ENCODE results near the gene RIMS4. TPM values are rescaled to one million over a fixed set of nuclear protein-coding genes. Genes with fewer than 3 reads are reported as not detected.

The RIMS4 gene
- total RNA-seq, 2 experiments from 2014 or later, result not detected

DNA sequence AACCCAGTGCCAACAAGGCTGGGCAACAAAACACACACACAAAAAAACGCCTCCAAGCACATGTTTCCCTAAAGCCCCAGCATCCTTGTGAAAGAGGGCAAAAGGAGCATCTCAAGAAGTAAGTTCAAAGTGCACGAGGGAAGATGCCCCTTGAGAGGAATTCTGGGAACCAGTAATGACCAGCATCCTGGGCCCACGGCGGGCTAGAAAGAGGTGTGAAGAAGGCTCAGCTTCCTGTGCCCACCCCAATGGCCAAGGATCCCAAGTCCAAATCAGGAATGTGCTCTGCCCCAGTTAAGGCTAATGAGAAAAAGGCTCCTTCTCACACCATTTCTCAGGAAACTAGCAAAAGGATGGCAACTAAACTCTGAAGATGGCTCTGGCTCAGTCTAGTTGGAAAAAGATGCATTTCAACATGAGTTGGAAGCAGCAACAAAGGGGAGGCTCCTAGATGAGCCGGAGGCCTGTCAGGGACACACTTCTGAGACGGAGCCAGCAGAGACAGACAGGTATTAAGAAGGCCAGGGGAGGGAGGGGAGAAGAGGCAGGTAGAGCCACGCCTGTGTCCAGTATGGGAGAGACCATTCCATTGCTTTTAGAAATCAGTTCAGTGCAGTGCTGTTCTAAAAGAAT is 3.2 kb downstream of the RIMS4 start:
- DNase-seq (no peak), ATAC-seq (ENCODE audit: poor library complexity) (no peak)
- H3K4me1 Mint-ChIP-seq (ENCODE audit: low read depth), result peaks cover 7% of the 10 kb centered on the region
- no peak overlapping the region for H3K4me3 Mint-ChIP-seq
- H3K9me3 Mint-ChIP-seq, result no peaks in the 10 kb centered on the region
- peaks cover 5% of the 10 kb centered on the region for H3K4me1 ChIP-seq (ENCODE audit: insufficient read depth, low read length)
- peaks cover 78% of the 10 kb centered on the region for H3K27me3 Mint-ChIP-seq
- peaks cover 58 to 65% of the 10 kb centered on the region in 2 experiments for H3K27me3 ChIP-seq (ENCODE audit: control insufficient read depth in 1 of 2, insufficient read depth in 2 of 2, low read length in 2 of 2)
- H3K9me3 ChIP-seq (ENCODE audit: control insufficient read depth in 1 of 2, insufficient read depth in 1 of 2, low read length in 2 of 2), result peaks cover 6 to 15% of the 10 kb centered on the region in 2 experiments
- no peak overlapping the region for H3K27ac ChIP-seq (ENCODE audit: low read depth in 1 of 2, low read length in 2 of 2)
- H3K4me3 ChIP-seq (ENCODE audit: low read length), result no peak overlapping the region
- intact Hi-C loops (cut with DNase I, micrococcal nuclease), result no loop called here
- POLR2A ChIA-PET, result no interaction called here
- CTCF ChIA-PET, result no interaction called here
- TF ChIP-seq CTCF (IDR thresholded peaks at IDR 0.05), result no peak
- H3K27ac Mint-ChIP-seq, result no peak overlapping the region
- H3K36me3 ChIP-seq (ENCODE audit: insufficient read depth, low read length), result no peaks in the 10 kb centered on the region
- no peaks in the 10 kb centered on the region for H3K36me3 Mint-ChIP-seq (ENCODE audit: low read depth)

DNA sequence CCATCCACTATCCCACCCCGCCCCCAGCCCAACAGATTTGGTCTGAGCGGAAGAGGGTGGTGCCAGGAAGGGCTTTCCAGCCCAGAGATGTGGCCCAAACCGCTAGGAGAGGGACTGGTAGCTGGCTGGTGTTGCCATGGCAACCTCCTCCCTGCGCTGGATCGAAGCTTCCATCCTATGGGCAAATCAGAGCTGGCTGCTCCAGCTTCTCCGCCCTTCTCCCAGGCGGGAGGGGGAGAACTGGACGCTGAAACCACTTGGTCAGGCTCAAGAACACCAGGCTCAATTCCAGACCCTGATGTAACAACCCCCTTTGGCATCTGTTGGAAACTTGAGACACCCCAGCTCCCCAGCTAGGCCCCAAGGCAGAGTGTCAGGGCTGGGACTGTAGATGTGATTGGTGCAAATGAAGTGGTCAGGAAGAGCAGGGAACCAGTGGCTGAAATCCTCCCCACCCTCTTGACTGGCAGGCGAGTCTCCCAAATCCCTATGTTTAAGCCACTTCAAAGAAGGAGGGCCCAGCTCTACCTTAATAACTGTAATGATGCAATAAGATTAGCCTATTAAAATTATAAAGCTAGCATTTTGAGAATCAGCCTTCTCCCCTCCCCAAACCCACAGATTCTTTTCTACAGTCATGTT is 4.2 kb downstream of the RIMS4 start:
- no peak for DNase-seq
- peaks cover 71% of the 10 kb centered on the region for H3K27me3 Mint-ChIP-seq
- H3K9me3 Mint-ChIP-seq, result no peaks in the 10 kb centered on the region
- H3K9me3 ChIP-seq (ENCODE audit: control insufficient read depth in 1 of 2, insufficient read depth in 1 of 2, low read length in 2 of 2), result peaks cover 0 to 11% of the 10 kb centered on the region in 2 experiments
- H3K27me3 ChIP-seq (ENCODE audit: control insufficient read depth in 1 of 2, insufficient read depth in 2 of 2, low read length in 2 of 2), result peaks cover 48 to 56% of the 10 kb centered on the region in 2 experiments
- H3K4me1 ChIP-seq (ENCODE audit: insufficient read depth, low read length), result peaks cover 5% of the 10 kb centered on the region
- TF ChIP-seq CTCF (IDR thresholded peaks at IDR 0.05), result no peak
- POLR2A ChIA-PET, result no interaction called here
- no peak overlapping the region for H3K27ac ChIP-seq (ENCODE audit: low read depth in 1 of 2, low read length in 2 of 2)
- no peaks in the 10 kb centered on the region for H3K36me3 ChIP-seq (ENCODE audit: insufficient read depth, low read length)
- CTCF ChIA-PET, result no interaction called here
- intact Hi-C loops (cut with DNase I, micrococcal nuclease), result no loop called here
- H3K4me3 ChIP-seq (ENCODE audit: low read length), result no peak overlapping the region
- H3K27ac Mint-ChIP-seq, result no peak overlapping the region
- no peak for ATAC-seq (ENCODE audit: poor library complexity)
- no peak overlapping the region for H3K4me3 Mint-ChIP-seq
- no peaks in the 10 kb centered on the region for H3K36me3 Mint-ChIP-seq (ENCODE audit: low read depth)
- peaks cover 2% of the 10 kb centered on the region for H3K4me1 Mint-ChIP-seq (ENCODE audit: low read depth)

DNA sequence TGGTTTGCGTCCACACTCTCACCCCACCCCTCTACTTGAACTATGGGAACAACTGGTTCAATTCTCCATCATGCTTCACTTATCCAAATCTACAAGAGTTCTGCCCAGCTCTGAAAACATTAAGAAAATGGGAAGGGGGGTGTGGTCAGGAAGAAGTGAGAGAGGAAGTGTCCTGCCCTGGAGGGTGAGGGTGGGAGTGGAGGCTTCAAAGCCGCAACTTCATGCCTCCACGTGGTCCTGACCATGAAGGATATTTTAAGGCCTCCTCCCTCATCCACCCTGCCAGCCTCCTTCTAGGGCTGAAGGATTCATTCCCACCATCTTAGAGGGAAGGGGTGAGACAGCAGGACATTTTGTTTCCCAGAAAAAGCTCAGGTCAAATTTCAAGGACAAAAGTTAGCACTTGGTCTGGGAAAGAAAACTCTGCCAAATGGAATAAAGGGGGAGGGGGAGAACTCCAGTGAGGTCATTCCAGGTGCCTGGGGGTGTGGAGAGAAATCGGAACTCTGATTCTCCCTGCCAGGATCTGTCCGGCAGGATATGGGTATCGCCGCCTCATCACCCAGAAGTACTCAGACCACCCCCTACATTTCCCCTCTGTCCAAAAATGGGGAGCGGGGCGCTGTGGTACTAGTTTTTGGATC is 4.9 kb downstream of the RIMS4 start:
- intact Hi-C loops (cut with DNase I, micrococcal nuclease), result no loop called here
- ATAC-seq (ENCODE audit: poor library complexity), result no peak

More for the DNA sequence above, 4.9 kb downstream of the RIMS4 start:
- Mint-ChIP-seq H3K27me3 (peaks cover 67% of the 10 kb centered on the region), H3K4me3 (no peak overlapping the region), H3K4me1 (ENCODE audit: low read depth) (no peaks in the 10 kb centered on the region), H3K36me3 (ENCODE audit: low read depth) (no peaks in the 10 kb centered on the region), H3K9me3 (no peaks in the 10 kb centered on the region), H3K27ac (no peak overlapping the region)
- DNase-seq, result no peak
- H3K9me3 ChIP-seq (ENCODE audit: control insufficient read depth in 1 of 2, insufficient read depth in 1 of 2, low read length in 2 of 2), result peaks cover 0 to 11% of the 10 kb centered on the region in 2 experiments
- no peaks in the 10 kb centered on the region for H3K36me3 ChIP-seq (ENCODE audit: insufficient read depth, low read length)
- TF ChIP-seq CTCF (IDR thresholded peaks at IDR 0.05), result no peak
- POLR2A ChIA-PET, result no interaction called here
- no peak overlapping the region for H3K27ac ChIP-seq (ENCODE audit: low read depth in 1 of 2, low read length in 2 of 2)
- CTCF ChIA-PET, result no interaction called here
- peaks cover 48 to 51% of the 10 kb centered on the region in 2 experiments for H3K27me3 ChIP-seq (ENCODE audit: control insufficient read depth in 1 of 2, insufficient read depth in 2 of 2, low read length in 2 of 2)
- H3K4me3 ChIP-seq (ENCODE audit: low read length), result no peak overlapping the region
- H3K4me1 ChIP-seq (ENCODE audit: insufficient read depth, low read length), result peaks cover 5% of the 10 kb centered on the region
